NCI-H446 (cell line): ENCODE data around the gene UBFD1.
"Not testable (repeated sequence)": the region's sequence is repeated elsewhere in the genome, so short reads cannot be mapped to it uniquely, and the experiment has no call there.

ENCODE experiments used
- DNase-seq, 2 experiments: peaks; one replicate each; lab custom pipeline; 2025; lab: John Stamatoyannopoulos, UW

The UBFD1 gene

DNA sequence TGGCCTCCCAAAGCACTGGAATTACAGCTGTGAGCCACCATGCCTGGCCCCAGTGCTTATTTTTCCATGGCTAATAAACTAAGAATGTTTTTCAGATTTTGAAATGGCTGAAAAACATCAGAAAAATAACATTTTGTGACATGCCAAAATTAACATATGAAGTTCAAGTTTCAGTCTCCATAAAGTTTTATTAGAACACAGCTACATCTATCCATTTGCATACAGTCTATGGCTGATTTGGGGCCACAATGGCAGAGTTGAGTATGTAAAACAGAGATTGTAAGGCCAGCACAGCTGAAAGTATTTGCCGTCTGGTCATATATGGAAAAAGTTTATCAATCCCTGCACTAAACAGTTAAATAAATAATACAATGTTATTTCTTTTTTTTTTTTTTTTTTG lies 52.4 kb downstream of the UBFD1 start:
- no peak for DNase-seq

DNA sequence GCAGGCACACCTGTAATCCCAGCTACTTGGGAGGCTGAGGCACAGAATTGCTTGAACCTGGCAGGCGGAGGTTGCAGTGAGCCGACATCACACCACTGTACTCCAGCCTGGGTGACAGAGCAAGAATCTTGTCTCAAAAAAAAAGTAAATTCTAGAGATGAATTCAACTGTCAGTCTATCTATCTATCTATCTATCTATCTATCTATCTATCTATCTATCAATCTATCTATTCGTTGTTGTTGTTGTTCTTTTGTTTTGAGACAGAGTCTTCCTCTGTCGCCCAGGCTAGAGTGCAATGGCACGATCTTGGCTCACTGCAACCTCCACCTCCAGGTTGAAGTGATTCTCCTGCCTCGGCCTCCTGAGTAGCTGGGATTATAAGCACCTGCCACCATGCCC lies 53.4 kb downstream of the UBFD1 start:
- not testable (repeated sequence) for DNase-seq

GRCh38 chr16:23611936-23612335 lies 54.4 kb downstream of the UBFD1 start:
- DNase-seq, result no peak

- DNase-seq, result no peak
Measured at GRCh38 chr16:23615805-23616204, 58.3 kb downstream of the UBFD1 start.
